SH-SY5Y (cell line): ENCODE results near the gene LYSET.

Source experiments
- GATA2 ChIP-seq: IDR thresholded peaks from 2 replicates; pipeline ENCODE4 v1.6.1; 2011; ENCODE audit warnings: mild to moderate bottlenecking, low read depth, low read length
- GATA3 ChIP-seq: IDR thresholded peaks from 2 replicates; pipeline ENCODE4 v1.6.1; 2011; ENCODE audit warnings: low read depth, mild to moderate bottlenecking, low read length, moderate library complexity

The LYSET gene, protein sequence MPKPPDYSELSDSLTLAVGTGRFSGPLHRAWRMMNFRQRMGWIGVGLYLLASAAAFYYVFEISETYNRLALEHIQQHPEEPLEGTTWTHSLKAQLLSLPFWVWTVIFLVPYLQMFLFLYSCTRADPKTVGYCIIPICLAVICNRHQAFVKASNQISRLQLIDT

DNA sequence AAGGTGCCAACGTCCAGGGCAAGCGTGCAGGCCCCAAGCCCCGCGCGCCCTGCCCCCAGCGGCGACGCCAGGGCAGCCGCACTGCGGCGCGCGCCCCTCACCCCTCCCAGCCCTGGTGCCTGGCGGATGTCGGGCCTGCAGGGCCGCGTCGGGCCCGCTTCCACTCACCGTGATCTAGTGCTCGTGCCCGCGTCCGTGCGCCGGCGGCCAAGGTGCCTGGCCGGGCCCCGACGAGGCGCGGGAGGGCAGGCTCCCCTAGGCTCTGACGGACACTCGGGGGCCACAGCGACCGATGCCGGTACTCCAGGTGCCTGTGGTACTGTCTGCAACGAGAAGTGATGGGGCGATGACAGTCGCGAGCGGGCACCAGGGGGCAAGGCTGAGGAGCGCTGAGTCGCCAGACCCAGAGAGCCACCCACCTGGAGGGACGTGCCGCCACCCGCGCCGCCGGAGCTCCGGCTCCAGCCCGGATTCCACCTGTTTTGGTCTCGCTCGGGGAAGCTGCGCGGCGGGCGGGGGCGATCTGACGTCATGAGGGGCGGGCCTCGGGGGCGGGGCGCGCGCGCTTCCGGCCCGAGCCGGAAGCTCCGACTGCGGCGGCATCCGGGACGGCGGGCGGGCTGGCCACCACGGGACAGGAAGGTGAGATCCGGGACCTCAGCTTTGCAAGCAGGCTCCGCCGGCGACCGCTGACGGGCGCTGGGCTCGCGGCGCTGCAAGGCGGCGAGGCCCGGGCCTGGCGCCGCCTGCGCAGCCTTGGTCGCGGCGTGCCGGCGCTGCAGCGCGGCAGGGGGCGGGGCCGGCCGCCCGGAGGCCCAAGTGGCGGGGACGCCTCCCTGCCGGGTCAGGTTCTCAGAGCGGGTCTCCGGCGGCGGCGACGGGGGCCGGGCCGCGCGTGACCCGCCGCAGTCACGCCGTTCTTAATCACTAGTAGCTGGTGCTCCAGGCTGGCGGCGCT is at the start of gene LYSET, which contains the start of gene MOAP1:
Gene LYSET (plus strand): TSS at position 927 of the 958 bp plus-strand sequence. CDS start 89 bp downstream, outside the sequence.
Gene MOAP1 (minus strand): TSS at position 507 of the 958 bp plus-strand sequence. CDS start 655 bp downstream, outside the sequence.
- TF ChIP-seq GATA3 (no peak), GATA2 (no peak)

DNA sequence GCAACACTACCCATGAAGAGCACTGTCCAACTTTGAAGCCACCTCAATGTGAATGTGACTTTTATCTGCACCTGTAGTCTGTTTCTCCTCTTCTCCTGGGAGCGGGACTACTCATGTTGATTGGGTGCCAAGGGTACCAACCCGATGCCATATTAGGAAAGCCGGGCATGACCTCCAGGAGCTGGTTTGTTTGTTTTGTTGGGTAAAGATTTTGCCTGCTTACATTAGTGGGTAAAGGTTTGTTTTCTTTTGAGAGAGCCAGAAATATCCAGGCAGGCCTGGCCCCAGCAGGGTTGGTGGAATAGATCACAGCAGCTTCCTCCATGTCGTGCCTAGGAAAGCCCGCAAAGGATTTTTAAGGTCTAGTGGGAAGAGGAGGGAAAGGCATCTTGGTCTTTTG is 49.7 kb upstream of the LYSET start:
- TF ChIP-seq GATA3 = no peak

DNA sequence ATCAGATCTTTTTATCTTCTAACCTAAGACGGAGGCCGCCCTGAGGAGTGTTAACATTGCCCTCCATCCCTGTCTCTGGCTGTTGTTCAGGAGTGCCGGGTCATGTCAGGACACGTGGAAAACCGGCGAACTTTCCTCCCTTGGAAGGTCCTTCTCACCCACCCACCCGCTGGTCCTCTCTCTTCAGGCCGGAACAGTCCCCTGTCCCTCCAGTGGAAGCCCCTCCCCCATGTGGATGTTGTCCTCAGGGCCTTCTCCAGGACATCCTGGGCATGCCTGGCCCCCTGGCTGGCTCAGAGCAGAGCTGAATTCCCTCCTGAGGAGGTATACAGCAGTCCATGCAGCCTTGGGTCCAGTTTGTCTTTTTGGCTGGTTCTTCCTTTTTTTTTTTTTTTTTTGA is 49.1 kb upstream of the LYSET start:
- TF ChIP-seq GATA2 (no peak), GATA3 (no peak)

DNA sequence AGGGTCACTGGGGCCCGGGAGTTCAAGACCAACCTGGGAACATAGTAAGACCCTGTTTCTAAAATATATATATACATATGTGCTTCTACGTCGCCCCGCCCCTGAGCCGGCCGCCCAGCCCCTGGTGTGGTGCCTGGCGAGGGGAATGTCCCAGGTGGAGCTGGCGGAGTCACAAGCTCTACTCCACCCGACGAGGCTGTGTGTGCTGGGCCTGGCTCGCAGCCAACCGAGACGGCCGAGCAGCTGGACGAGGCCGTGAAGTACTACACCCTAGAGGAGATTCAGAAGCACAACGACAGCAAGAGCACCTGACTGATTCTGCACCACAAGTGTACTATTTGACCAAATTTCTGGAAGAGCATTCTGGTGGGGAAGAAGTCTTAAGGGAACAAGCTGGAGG is 47.3 kb upstream of the LYSET start:
- no peak for TF ChIP-seq GATA3

- TF ChIP-seq GATA2 = no peak
- no peak for TF ChIP-seq GATA3
Measured at GRCh38 chr14:93142854-93143652, 42.1 kb upstream of the LYSET start.

GRCh38 chr14:93146119-93146518 is 39.0 kb upstream of the LYSET start:
- TF ChIP-seq GATA2 (no peak), GATA3 (no peak)

DNA sequence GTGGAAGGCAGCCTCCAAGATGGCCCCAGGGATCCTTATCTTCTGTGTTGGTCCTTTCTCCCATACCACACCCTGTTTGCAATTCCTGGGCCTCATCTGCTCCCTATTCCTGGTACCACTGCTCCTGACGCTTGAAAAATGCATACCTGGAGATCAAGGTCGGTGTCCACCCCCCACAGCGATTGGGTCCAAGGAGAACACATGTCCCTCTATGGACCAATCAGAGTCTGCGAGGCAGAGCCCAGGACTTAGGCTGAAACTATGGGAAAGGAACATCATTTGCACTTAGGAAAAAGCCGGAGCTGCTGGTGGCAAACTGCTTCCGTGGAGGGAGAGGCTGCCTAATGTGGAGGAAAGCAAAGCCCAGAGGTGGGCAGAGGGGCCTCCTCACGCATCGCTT is 36.1 kb upstream of the LYSET start:
- TF ChIP-seq GATA2 (no peak), GATA3 (no peak)

GRCh38 chr14:93150227-93151208 is 34.6 kb upstream of the LYSET start:
- no peak for TF ChIP-seq GATA3
- no peak for TF ChIP-seq GATA2

DNA sequence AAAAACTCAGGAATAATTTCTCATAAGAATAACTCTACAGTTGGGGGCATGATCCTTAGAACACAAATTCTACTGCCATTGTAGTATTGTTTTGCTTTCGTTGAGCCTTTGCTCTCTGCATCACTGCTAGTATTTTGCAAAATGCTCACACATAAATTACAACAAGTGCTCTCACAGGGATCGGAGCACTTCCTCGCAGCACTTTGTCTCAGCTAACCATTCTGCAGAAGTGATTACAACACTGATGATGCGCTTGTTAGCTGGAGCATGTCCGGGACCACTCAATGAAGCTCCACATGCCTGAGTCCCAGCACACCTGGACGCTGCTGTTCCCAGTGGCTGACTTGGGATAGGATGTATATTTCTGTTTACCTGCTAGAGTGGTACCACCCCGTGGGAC is 32.0 kb upstream of the LYSET start:
- TF ChIP-seq GATA3 = no peak

GRCh38 chr14:93155667-93156066 is 29.4 kb upstream of the LYSET start:
- TF ChIP-seq GATA2 (no peak), GATA3 (no peak)

DNA sequence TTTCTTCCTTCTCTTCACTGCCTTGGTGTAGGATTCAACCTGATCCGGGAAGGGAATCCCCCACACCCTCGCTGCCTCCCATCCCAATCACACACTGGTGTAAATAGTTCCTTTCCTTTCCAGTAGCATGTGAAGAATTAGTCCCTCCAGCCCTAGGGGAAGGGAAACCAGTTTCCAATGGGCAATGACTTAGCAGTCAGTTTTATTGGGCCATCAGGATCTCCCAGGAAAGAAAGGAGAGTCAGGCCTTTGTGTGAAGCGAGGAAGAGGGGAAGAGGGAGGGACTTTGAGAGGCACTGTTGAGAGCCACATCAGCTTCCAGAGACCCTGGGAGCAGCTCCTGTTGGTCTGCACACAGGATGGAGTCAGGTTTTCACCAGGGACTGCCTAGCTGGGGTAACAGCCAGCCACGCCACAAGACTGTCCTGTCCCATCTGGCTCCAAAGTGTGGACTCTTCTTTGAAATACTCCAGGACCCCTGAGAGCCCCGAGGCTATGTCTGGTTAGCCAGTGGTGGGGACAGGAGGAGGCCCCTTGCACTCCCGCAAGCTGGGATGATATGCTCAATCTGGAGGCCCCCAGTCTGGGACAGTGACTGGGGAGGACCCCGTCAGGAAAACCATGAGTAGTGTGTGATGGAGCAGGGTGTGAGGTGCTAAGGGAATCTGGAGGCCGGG is 28.3 kb upstream of the LYSET start:
- no peak for TF ChIP-seq GATA3
- no peak for TF ChIP-seq GATA2

- TF ChIP-seq GATA3 (no peak), GATA2 (no peak)
Measured at GRCh38 chr14:93160353-93160801, 24.7 kb upstream of the LYSET start.

DNA sequence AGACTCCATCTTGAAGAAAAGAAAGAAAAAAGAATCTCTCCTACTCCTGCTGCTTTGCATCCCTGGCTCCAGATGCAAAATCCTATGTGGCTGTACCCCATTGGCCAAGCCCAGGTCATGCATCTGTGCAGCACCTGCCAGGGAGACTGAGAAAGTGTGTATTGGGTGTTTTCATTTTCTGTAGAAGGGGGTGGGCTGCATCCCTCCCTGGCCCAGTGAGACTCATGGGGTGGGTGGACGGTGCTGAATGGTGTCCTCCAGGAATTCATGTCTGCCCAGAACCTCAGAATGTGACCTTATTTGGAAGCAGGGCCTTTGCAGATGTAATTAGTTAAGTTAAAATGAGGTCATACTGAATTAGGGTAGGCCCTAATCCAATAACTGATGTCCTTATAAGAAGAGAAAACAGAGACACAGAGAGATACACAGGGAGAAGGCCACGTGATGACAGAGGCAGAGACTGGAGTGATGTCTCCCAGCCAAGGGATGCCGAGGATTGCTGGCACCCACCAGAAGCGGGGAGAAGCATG is 23.6 kb upstream of the LYSET start:
- TF ChIP-seq GATA3 = no peak
- no peak for TF ChIP-seq GATA2

- TF ChIP-seq GATA3 (no peak), GATA2 (no peak)
Measured at GRCh38 chr14:93163564-93163963, 21.6 kb upstream of the LYSET start.
